Neural progenitor cell (in vitro differentiated cells): ENCODE data around the gene ITPR2.

Source experiments
- CTCF ChIP-seq: fragments of 200-600 bp; sonication (generic); IDR thresholded peaks from 2 replicates; pipeline ENCODE4 v1.5.1; 2017; ENCODE audit warnings: antibody characterized with exemption, mild to moderate bottlenecking
- EZH2 ChIP-seq: fragments of 200-600 bp; sonication (generic); IDR thresholded peaks from 2 replicates; pipeline ENCODE4 v1.6.1; 2017; ENCODE audit warnings: antibody characterized with exemption, mild to moderate bottlenecking, moderate library complexity
- EZH2phosphoT487 ChIP-seq: fragments of 200-600 bp; sonication (generic); IDR thresholded peaks from 2 replicates; pipeline ENCODE4 v1.6.1; 2017; ENCODE audit warnings: antibody characterized with exemption

- TF ChIP-seq CTCF, result no peak
- no peak for TF ChIP-seq EZH2phosphoT487
- TF ChIP-seq EZH2, result no peak
These were observed 391.6 kb downstream of the ITPR2 start for GRCh38 chr12:26441434-26441833.
